ENCODE measurements around the gene USP53.

DNA sequence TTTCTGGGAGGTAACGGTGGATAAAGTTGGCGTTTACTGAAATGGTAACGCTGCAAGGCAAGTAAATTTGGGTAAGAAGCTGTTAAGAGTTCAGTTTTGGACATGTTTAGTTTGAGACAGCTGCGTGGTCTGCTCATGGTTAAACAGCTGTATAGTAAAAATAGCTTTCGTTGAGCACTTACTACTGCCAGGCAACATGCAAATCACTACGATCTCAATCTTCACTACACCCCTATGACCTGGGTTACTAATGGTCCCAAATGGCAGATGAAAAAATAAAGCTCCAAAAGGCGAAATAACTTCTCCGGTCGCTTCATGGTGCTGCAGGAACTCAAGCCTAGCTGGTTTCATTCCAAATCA is 87.2 kb downstream of the USP53 start:
- TF ChIP-seq EZH2 (IDR thresholded peaks at IDR 0.05; ENCODE audit: insufficient read depth, low read length) (no peak), CTCF (IDR thresholded peaks at IDR 0.05; ENCODE audit: insufficient read depth, low read depth, low read length) (no peak)
